Esophagus squamous epithelium (tissue), 4 donors: ENCODE measurements around the gene BIN1.

Experiments used
- CTCF ChIP-seq, 6 experiments: fragments of 450-650 bp in 4 of 6; fragments of 200-600 bp in 2 of 6; sonication (generic) in 2 of 6; IDR thresholded peaks; one replicate each; pipeline ENCODE4 v1.5.1; 2016 to 2019; ENCODE audit warnings: antibody characterized with exemption in 6 of 6, mild to moderate bottlenecking in 4 of 6, moderate library complexity in 4 of 6
- POLR2A ChIP-seq, 4 donors: fragments of 450-650 bp; IDR thresholded peaks; one replicate each; pipeline ENCODE4 v1.6.1; 2017; ENCODE audit warnings: antibody characterized with exemption in 4 of 4, mild to moderate bottlenecking in 4 of 4, moderate library complexity in 3 of 4

- TF ChIP-seq CTCF (IDR thresholded peaks at IDR 0.05) (no peak), POLR2A (IDR thresholded peaks at IDR 0.05) (no peak)
These were observed 51.8 kb downstream of the BIN1 start for GRCh38 chr2:127054996-127055785.
